COLO668 (cell line): Measurements from ENCODE around the gene IL1F10.

Experiments
- DNase-seq: peaks from one replicate; lab custom pipeline; 2025; ENCODE audit not compliant: unreplicated experiment; lab: John Stamatoyannopoulos, UW

IL1F10 gene

GRCh38 chr2:113111823-113112287 lies 44.1 kb downstream of the IL1F10 start:
- DNase-seq, result no peak

GRCh38 chr2:113112441-113112840 lies 44.7 kb downstream of the IL1F10 start:
- no peak for DNase-seq

- no peak for DNase-seq
Measured at GRCh38 chr2:113112871-113113270, 45.1 kb downstream of the IL1F10 start.

- no peak for DNase-seq
Measured at GRCh38 chr2:113113807-113114206, 46.0 kb downstream of the IL1F10 start.

GRCh38 chr2:113114224-113114945 lies 46.6 kb downstream of the IL1F10 start:
- no peak for DNase-seq

GRCh38 chr2:113114996-113115395 lies 47.2 kb downstream of the IL1F10 start:
- DNase-seq, result no peak

- DNase-seq, result no peak
Measured at GRCh38 chr2:113116100-113116958, 48.6 kb downstream of the IL1F10 start.

GRCh38 chr2:113117541-113118262 lies 49.9 kb downstream of the IL1F10 start:
- no peak for DNase-seq

- no peak for DNase-seq
Measured at GRCh38 chr2:113118263-113118657, 50.5 kb downstream of the IL1F10 start.

GRCh38 chr2:113119111-113119510 lies 51.3 kb downstream of the IL1F10 start:
- no peak for DNase-seq

GRCh38 chr2:113120861-113121260 lies 53.1 kb downstream of the IL1F10 start:
- no peak for DNase-seq

GRCh38 chr2:113122364-113122763 lies 54.6 kb downstream of the IL1F10 start:
- no peak for DNase-seq

GRCh38 chr2:113123726-113124125 lies 56.0 kb downstream of the IL1F10 start:
- DNase-seq, result no peak

- DNase-seq, result no peak
Measured at GRCh38 chr2:113124181-113124961, 56.6 kb downstream of the IL1F10 start.
